ENCODE data around the gene KCNK13. TPM values are rescaled to one million over a fixed set of nuclear protein-coding genes. Genes with fewer than 3 reads are reported as not detected.
A peak's percentile ranks its signal among the peaks of the same experiment; 100 is the strongest.

KCNK13 gene
- total and polyA plus RNA-seq, 3 donors from 2014 or later: 26.2 to 59.1 (median 42.5) TPM

GRCh38 chr14:90115780-90116179 is 54.0 kb downstream of the KCNK13 start:
- TF ChIP-seq, protein P1, sequence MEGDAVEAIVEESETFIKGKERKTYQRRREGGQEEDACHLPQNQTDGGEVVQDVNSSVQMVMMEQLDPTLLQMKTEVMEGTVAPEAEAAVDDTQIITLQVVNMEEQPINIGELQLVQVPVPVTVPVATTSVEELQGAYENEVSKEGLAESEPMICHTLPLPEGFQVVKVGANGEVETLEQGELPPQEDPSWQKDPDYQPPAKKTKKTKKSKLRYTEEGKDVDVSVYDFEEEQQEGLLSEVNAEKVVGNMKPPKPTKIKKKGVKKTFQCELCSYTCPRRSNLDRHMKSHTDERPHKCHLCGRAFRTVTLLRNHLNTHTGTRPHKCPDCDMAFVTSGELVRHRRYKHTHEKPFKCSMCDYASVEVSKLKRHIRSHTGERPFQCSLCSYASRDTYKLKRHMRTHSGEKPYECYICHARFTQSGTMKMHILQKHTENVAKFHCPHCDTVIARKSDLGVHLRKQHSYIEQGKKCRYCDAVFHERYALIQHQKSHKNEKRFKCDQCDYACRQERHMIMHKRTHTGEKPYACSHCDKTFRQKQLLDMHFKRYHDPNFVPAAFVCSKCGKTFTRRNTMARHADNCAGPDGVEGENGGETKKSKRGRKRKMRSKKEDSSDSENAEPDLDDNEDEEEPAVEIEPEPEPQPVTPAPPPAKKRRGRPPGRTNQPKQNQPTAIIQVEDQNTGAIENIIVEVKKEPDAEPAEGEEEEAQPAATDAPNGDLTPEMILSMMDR (IDR thresholded peaks at IDR 0.05): no peak
- TF ChIP-seq POLR2A (IDR thresholded peaks at IDR 0.05): no peak
- Histone ChIP-seq H3K4me3 (no peak overlapping the region), H3K4me1 (peaks cover 10% of the 10 kb centered on the region), H3K27me3 (no peaks in the 10 kb centered on the region), H3K36me3 (ENCODE audit: low read depth, missing control alignments) (no peaks in the 10 kb centered on the region), H3K27ac (no peak overlapping the region), H3K9me3 (no peaks in the 10 kb centered on the region)
- WGBS, 2 donors: 43 to 64% methylated on average over 1 of the region's 1 CpG
- DNase-seq: no peak
- intact Hi-C loops (cut with DNase I; ENCODE audit: low total_unique reads): no loop called here

- WGBS, 2 donors: 73 to 82% methylated on average over 7 to 8 of the region's 8 CpGs
- DNase-seq: no peak
- no peak overlapping the region for H3K4me3 ChIP-seq
- peaks cover 10% of the 10 kb centered on the region for H3K4me1 ChIP-seq
- H3K27ac ChIP-seq: no peak overlapping the region
- H3K9me3 ChIP-seq: no peaks in the 10 kb centered on the region
- TF ChIP-seq, protein P1 (IDR thresholded peaks at IDR 0.05): no peak
- TF ChIP-seq POLR2A (IDR thresholded peaks at IDR 0.05): no peak
- H3K36me3 ChIP-seq (ENCODE audit: low read depth, missing control alignments): no peaks in the 10 kb centered on the region
- intact Hi-C loops (cut with DNase I; ENCODE audit: low total_unique reads): no loop called here
- H3K27me3 ChIP-seq: no peaks in the 10 kb centered on the region
These were observed 54.6 kb downstream of the KCNK13 start for GRCh38 chr14:90116444-90116843.

DNA sequence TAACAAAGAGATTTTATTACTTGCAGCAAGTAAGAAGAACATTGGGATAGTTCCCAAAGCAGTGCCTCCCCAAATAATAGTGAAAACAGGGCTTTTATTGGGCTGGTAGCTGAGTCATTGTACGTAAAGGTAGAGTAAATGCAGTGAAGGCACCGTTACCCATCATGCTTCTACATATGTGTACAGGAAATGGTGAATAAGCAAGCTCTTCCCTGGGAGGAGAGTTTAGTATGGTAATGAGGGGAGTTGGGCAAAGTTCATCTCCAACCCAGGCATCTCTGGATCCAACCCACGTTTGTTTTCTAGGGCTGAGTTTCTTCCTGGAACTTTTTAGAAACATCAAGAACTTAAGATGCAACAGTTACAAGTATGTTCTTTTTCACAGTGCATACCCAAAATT is 56.2 kb downstream of the KCNK13 start:
- DNase-seq: no peak
- no peak overlapping the region for H3K4me3 ChIP-seq
- H3K9me3 ChIP-seq: no peaks in the 10 kb centered on the region
- H3K36me3 ChIP-seq (ENCODE audit: low read depth, missing control alignments): no peaks in the 10 kb centered on the region
- peak overlapping the region; percentile 55 to 61 for H3K27ac ChIP-seq
- intact Hi-C loops (cut with DNase I; ENCODE audit: low total_unique reads): no loop called here
- 62 to 68% methylated on average over 3 of the region's 3 CpGs for WGBS, 2 donors
- TF ChIP-seq POLR2A (IDR thresholded peaks at IDR 0.05): no peak
- TF ChIP-seq, protein P1 (IDR thresholded peaks at IDR 0.05): no peak
- H3K27me3 ChIP-seq: no peaks in the 10 kb centered on the region
- peaks cover 10% of the 10 kb centered on the region for H3K4me1 ChIP-seq

- Histone ChIP-seq H3K27ac (no peak overlapping the region), H3K36me3 (ENCODE audit: low read depth, missing control alignments) (no peaks in the 10 kb centered on the region), H3K9me3 (no peaks in the 10 kb centered on the region), H3K4me1 (peaks cover 5% of the 10 kb centered on the region), H3K4me3 (no peak overlapping the region), H3K27me3 (no peaks in the 10 kb centered on the region)
- intact Hi-C loops (cut with DNase I; ENCODE audit: low total_unique reads): no loop called here
- DNase-seq: no peak
- 85 to 92% methylated on average over 15 of the region's 15 CpGs for WGBS, 2 donors
- no peak for TF ChIP-seq POLR2A (IDR thresholded peaks at IDR 0.05)
- TF ChIP-seq, protein P1 (IDR thresholded peaks at IDR 0.05): no peak
These were observed 64.5 kb downstream of the KCNK13 start for GRCh38 chr14:90126260-90126659.

- Histone ChIP-seq H3K27ac (no peak overlapping the region), H3K9me3 (no peaks in the 10 kb centered on the region), H3K4me3 (no peak overlapping the region), H3K4me1 (no peaks in the 10 kb centered on the region), H3K36me3 (ENCODE audit: low read depth, missing control alignments) (no peaks in the 10 kb centered on the region), H3K27me3 (no peaks in the 10 kb centered on the region)
- intact Hi-C loops (cut with DNase I; ENCODE audit: low total_unique reads): no loop called here
- no peak for DNase-seq
- WGBS, 2 donors: 69 to 73% methylated on average over 10 of the region's 10 CpGs
- TF ChIP-seq POLR2A (IDR thresholded peaks at IDR 0.05): no peak
- TF ChIP-seq, protein P1 (IDR thresholded peaks at IDR 0.05): no peak
These were observed 71.2 kb downstream of the KCNK13 start for GRCh38 chr14:90132821-90133570.
